Tibial nerve (tissue), 4 donors: ENCODE data around the gene VSIG10L2. TPM values are rescaled to one million over a fixed set of nuclear protein-coding genes. Genes with fewer than 3 reads are reported as not detected.

Source experiments
- DNase-seq, 2 donors: peaks; one replicate each; pipeline ENCODE4 v3.0.0-alpha.2; 2019; ENCODE audit warnings: low spot score in 2 of 2
- H3K27ac ChIP-seq, 4 donors: fragments of 200-600 bp; sonication (generic) in 3 of 4; one replicate each; pipeline ENCODE4 v1.5.1; 2017 to 2019; ENCODE audit warnings: mild to moderate bottlenecking in 1 of 4
- H3K27me3 ChIP-seq, 2 donors: fragments of 200-600 bp; sonication (generic) in 1 of 2; one replicate each; pipeline versions ENCODE4 v1.5.1 to v1.6.0; 2017 to 2019
- H3K36me3 ChIP-seq, 3 donors: fragments of 200-600 bp; sonication (generic); one replicate each; pipeline ENCODE4 v1.5.1; 2018 to 2019
- H3K4me1 ChIP-seq, 4 donors: fragments of 200-600 bp; sonication (generic) in 3 of 4; one replicate each; pipeline ENCODE4 v1.5.1; 2017 to 2019
- H3K4me3 ChIP-seq, 4 donors: fragments of 200-600 bp; sonication (generic) in 3 of 4; one replicate each; pipeline ENCODE4 v1.5.1; 2017 to 2019; ENCODE audit warnings: mild to moderate bottlenecking in 1 of 4, moderate library complexity in 1 of 4
- H3K9me3 ChIP-seq, 4 donors: fragments of 200-600 bp; sonication (generic) in 3 of 4; one replicate each; pipeline ENCODE4 v1.5.1; 2017 to 2019
- EP300 ChIP-seq, 2 donors: sonication (generic); formaldehyde crosslinking; IDR thresholded peaks; one replicate each; pipeline ENCODE4 v1.6.1; 2017; ENCODE audit warnings: antibody characterized with exemption in 2 of 2, mild to moderate bottlenecking in 1 of 2
- POLR2A ChIP-seq, 2 donors: fragments of 450-650 bp; IDR thresholded peaks; one replicate each; pipeline ENCODE4 v1.6.1; 2017; ENCODE audit warnings: antibody characterized with exemption in 2 of 2, mild to moderate bottlenecking in 2 of 2, moderate library complexity in 2 of 2
- WGBS, 2 donors: methylation state at CpG; one replicate each; pipeline ENCODE4 v1.1.5; 2018; 5-methylcytosine and 5-hydroxymethylcytosine counted together
- total RNA-seq, 4 donors: library from RNA; depleted of rRNA; stranded (reverse); fragments of >200 nt; gene quantifications; one replicate each; pipeline ENCODE4 v1.1.0, GENCODE V29; 2016
- TF ChIP-seq, protein P1 (sequence below), 5 experiments: fragments of 200-600 bp in 3 of 5; fragments of 450-650 bp in 2 of 5; sonication (generic) in 3 of 5; IDR thresholded peaks; one replicate each; pipeline ENCODE4 v1.5.1; 2016 to 2019; ENCODE audit warnings: antibody characterized with exemption in 5 of 5, mild to moderate bottlenecking in 3 of 5, moderate library complexity in 2 of 5

The VSIG10L2 gene
- total RNA-seq, 4 donors from 2014 or later, result not detected

DNA sequence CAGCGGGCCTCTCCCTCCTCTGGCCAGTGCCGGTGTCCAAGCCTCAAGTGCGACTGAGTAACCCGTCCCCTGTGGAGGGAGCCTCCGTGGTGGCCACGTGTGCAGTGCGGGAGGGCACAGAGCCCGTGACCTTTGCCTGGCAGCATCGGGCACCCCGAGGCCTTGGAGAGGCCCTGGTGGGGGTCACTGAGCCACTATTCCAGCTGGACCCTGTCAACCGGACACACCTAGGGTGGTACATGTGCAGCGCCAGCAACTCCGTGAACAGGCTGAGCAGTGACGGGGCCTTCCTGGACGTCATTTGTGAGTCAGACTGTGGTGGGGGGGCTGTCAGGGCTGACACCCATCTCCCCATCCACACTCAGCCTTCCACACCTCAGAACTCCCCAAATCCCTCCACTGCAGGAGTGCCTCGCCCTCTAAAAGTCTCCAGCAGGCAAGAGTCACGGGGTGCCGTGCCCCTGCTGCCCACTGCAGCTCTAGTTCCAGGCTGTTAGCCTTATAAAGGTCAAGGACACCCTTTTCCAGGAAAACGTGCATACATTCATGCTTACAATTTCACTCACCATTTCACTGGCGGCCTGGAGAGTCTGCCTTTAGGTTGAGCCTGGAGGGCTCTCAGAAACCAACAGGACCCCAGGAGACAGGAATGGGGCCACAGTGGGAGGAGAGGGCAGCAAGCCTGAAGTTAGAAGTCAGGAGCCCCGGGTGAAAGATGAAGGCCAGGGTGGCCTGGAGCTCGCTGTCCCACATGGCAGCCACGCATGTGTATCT lies 2.6 kb downstream of the VSIG10L2 start:
- WGBS, 2 donors, result 80 to 81% methylated on average over 18 to 23 of the region's 23 CpGs
- no peak for TF ChIP-seq POLR2A (IDR thresholded peaks at IDR 0.05)
- no peak for TF ChIP-seq EP300 (IDR thresholded peaks at IDR 0.05)
- TF ChIP-seq, protein P1, sequence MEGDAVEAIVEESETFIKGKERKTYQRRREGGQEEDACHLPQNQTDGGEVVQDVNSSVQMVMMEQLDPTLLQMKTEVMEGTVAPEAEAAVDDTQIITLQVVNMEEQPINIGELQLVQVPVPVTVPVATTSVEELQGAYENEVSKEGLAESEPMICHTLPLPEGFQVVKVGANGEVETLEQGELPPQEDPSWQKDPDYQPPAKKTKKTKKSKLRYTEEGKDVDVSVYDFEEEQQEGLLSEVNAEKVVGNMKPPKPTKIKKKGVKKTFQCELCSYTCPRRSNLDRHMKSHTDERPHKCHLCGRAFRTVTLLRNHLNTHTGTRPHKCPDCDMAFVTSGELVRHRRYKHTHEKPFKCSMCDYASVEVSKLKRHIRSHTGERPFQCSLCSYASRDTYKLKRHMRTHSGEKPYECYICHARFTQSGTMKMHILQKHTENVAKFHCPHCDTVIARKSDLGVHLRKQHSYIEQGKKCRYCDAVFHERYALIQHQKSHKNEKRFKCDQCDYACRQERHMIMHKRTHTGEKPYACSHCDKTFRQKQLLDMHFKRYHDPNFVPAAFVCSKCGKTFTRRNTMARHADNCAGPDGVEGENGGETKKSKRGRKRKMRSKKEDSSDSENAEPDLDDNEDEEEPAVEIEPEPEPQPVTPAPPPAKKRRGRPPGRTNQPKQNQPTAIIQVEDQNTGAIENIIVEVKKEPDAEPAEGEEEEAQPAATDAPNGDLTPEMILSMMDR (IDR thresholded peaks at IDR 0.05), result no peak
- no peaks in the 10 kb centered on the region for H3K36me3 ChIP-seq
- H3K4me1 ChIP-seq, result peaks cover 0 to 21% (median 0%) of the 10 kb centered on the region in 4 donors
- no peaks in the 10 kb centered on the region for H3K9me3 ChIP-seq
- H3K27me3 ChIP-seq, result no peaks in the 10 kb centered on the region
- no peak overlapping the region for H3K4me3 ChIP-seq
- DNase-seq, result no peak
- no peak overlapping the region for H3K27ac ChIP-seq

DNA sequence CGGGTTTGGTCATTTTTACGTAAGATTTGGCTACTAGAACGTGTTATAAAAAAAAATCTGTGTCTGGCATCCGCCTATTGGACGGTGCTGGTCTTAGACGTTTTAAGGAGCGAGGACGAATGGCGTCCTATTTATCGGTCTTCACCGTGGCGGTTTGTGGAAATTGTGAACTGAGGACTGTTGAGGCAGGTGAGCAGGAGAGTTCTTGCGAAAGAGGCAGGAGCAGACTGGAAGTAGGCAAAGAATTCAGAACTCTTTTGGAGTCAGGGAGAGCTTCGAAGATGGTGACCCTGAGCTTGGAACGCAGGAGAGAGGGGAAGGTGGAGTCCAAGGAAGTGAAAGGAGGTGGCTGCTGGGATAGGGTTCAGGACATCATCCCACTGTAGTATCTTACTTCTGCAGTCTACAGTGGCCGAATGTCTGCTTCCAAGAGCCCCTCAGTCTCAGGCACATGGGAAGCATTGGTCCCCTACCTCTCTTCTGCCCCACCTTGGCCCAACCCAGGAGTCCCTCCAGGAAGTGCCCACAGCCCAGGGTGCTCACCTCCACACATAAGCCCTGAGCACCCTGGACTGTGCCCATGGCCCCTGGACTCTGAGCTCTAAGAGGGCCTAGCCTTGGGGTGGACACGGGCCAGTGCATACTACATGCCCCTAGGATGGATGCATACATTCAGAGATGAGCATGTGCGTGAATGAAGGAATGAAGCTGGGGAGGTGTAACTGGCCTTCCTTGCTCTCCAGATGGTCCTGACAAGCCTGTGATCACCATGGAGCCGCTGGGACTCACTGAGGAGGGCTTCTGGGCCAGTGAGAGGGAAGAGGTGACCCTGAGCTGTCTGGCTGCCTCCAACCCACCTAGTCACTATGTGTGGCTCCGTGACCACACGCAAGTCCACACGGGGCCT lies 3.7 kb downstream of the VSIG10L2 start:
- WGBS, 2 donors, result 94% methylated on average over 19 to 21 of the region's 22 CpGs
- TF ChIP-seq, protein P1 (IDR thresholded peaks at IDR 0.05), result no peak
- TF ChIP-seq POLR2A (IDR thresholded peaks at IDR 0.05) (no peak), EP300 (IDR thresholded peaks at IDR 0.05) (no peak)
- Histone ChIP-seq H3K27ac (no peak overlapping the region), H3K4me1 (peaks cover 0 to 21% (median 0%) of the 10 kb centered on the region in 4 donors), H3K9me3 (no peaks in the 10 kb centered on the region), H3K27me3 (no peaks in the 10 kb centered on the region), H3K4me3 (no peak overlapping the region), H3K36me3 (no peaks in the 10 kb centered on the region)
- no peak for DNase-seq

DNA sequence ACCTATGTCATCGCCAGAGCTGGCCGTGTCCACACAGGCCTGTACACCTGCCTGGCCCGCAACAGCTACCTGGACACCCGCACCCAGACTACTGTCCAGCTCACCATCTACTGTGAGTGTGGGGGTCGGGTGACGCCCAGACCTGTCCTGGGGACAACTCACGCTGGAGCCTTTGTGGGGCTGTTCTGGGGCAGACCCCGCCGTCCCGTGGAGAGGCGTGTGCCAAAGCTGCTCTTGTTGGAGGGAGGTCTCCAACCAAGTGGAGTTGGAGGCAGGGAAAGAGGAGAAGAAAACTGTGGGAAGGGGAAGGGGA lies 4.3 kb downstream of the VSIG10L2 start:
- H3K9me3 ChIP-seq, result no peaks in the 10 kb centered on the region
- H3K27ac ChIP-seq, result no peak overlapping the region
- no peaks in the 10 kb centered on the region for H3K36me3 ChIP-seq
- no peaks in the 10 kb centered on the region for H3K27me3 ChIP-seq
- peaks cover 0 to 21% (median 0%) of the 10 kb centered on the region in 4 donors for H3K4me1 ChIP-seq
- no peak for DNase-seq
- 84 to 88% methylated on average over 7 to 8 of the region's 11 CpGs for WGBS, 2 donors
- TF ChIP-seq POLR2A (IDR thresholded peaks at IDR 0.05) (no peak), EP300 (IDR thresholded peaks at IDR 0.05) (no peak)
- TF ChIP-seq, protein P1 (IDR thresholded peaks at IDR 0.05), result no peak
- no peak overlapping the region for H3K4me3 ChIP-seq

DNA sequence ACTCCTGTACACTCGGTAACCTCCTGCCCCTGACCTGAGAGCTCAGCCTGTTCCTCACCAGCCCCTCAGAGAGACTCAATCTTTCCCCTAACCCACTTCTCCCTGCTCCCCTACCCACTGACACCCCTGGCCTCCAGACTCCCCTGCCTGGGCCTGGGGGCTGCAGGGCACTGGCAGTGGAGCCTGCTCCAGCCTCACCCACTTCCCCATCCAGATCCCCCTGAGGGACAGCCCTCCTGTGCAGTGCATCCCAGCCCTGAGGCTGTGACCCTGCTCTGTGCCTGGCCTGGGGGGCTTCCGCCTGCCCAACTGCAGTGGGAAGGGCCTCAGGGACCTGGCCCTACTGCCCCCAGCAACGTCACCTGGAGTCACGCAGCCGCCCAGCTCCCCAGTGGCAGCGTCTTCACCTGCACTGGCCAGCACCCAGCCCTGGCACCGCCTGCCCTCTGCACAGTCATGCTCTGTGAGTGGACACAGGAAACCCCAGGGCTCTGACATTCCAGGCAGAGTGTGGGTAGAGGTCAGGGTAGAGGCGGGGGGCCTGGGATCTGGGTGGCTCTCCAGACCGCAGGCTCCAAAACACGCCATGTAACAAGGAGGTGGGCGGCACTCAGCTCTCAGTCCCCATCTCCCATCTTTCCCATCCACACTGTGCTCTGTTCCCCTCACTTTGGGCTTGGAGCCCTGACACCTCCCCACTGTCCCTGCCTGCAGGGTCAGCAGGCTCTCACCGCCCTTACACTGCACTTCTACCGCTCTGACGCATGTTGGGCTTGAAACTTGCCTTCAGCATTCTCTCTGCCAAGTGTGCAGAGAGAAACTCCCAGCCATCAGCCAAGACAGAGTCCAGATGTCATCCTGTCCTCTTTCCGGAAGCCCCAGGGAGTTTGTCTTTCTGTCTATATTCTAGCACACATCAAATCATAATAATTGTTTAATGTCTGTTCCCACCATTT lies 5.1 kb downstream of the VSIG10L2 start:
- DNase-seq, result no peak
- Histone ChIP-seq H3K36me3 (no peaks in the 10 kb centered on the region), H3K4me3 (no peak overlapping the region), H3K4me1 (peaks cover 0 to 27% (median 0%) of the 10 kb centered on the region in 4 donors), H3K27me3 (no peaks in the 10 kb centered on the region), H3K27ac (peak overlapping the region in 1 of 4 donors; percentile 36), H3K9me3 (no peaks in the 10 kb centered on the region)
- TF ChIP-seq EP300 (IDR thresholded peaks at IDR 0.05) (peak in 1 of 2 donors; percentile 36), POLR2A (IDR thresholded peaks at IDR 0.05) (no peak)
- WGBS, 2 donors, result 43 to 52% methylated on average over 10 to 12 of the region's 15 CpGs

DNA sequence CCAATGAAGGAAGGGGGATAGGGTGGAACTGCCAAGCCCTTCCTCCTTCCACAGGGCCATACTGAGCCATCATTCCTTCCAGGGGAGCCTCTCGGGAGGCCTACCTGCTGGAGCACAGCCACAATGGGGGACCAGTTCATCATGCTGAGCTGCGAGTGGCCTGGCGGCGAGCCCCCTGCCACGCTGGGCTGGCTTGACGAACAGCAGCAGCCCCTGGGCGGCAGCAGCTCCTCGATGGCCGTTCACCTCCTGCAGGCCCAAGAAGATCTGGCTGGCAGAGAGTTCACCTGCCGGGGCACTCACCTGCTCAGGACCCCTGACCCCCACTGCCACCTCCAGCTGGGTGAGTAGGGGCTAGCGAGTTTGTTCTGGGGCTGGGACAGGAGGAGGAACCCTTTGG lies 5.9 kb downstream of the VSIG10L2 start:
- 61 to 66% methylated on average over 3 to 11 of the region's 11 CpGs for WGBS, 2 donors
- Histone ChIP-seq H3K4me3 (no peak overlapping the region), H3K27ac (no peak overlapping the region), H3K27me3 (no peaks in the 10 kb centered on the region), H3K9me3 (no peaks in the 10 kb centered on the region), H3K4me1 (peaks cover 0 to 34% (median under 1%) of the 10 kb centered on the region in 4 donors), H3K36me3 (no peaks in the 10 kb centered on the region)
- DNase-seq, result no peak
- TF ChIP-seq EP300 (IDR thresholded peaks at IDR 0.05) (no peak), POLR2A (IDR thresholded peaks at IDR 0.05) (no peak)
- TF ChIP-seq, protein P1 (IDR thresholded peaks at IDR 0.05), result no peak
